ENCODE data around the gene TET3. TPM values are rescaled to one million over a fixed set of nuclear protein-coding genes. Genes with fewer than 3 reads are reported as not detected.

Gene TET3
- 24.7 and 26.6 TPM in 2 replicates for total RNA-seq (2011; cell fraction: chromatin; rRNA removed; ENCODE audit: low replicate concordance)
- total RNA-seq (2011; cell fraction: nucleolus; rRNA removed) = 14.5 and 15.1 TPM in 2 replicates
- 20.1 and 32.4 TPM in 2 replicates for total RNA-seq (2011; cell fraction: nucleoplasm; rRNA removed)
- total RNA-seq (2014; rRNA removed) (4.9 and 7.1 TPM in 2 replicates), total RNA-seq (2014; rRNA removed; fragmentation: Illumina TruSeq; extraction: Trizol) (5.4 and 5.6 TPM in 2 replicates), total RNA-seq (2015; rRNA removed; fragmentation: Illumina TruSeq; extraction: Trizol) (6.3 and 6.4 TPM in 2 replicates), total RNA-seq (2021) (15.5 and 16.3 TPM in 2 replicates), polyA plus RNA-seq (2011; rRNA removed) (3.2 and 5.2 TPM in 2 replicates), polyA plus RNA-seq (2014; fragmentation: Illumina TruSeq; extraction: Trizol) (8.7 and 9.0 TPM in 2 replicates), polyA plus RNA-seq (2014; fragmentation: Nextera tagmentation; extraction: Ambion mirVana) (under 1 TPM; 0.35 to 0.58 TPM), polyA plus RNA-seq (2014; rRNA removed) (5.3 and 5.5 TPM in 2 replicates), polyA minus RNA-seq (2011; rRNA and poly(A)+ RNA removed) (6.5 and 10.2 TPM in 2 replicates), Bru-seq, nascent RNA (percentile 71 among the genes with signal in this experiment), BruChase-seq, experiment 1, labeled RNA remaining after a 2-hour chase (percentile 77 among the genes with signal in this experiment), BruChase-seq, experiment 2, labeled RNA remaining after a 6-hour chase (percentile 77 among the genes with signal in this experiment)
- polyA plus RNA-seq (2011; cell fraction: cytosol; rRNA removed) = 3.0 and 3.4 TPM in 2 replicates
- polyA plus RNA-seq (2011; cell fraction: nucleus; rRNA removed) = 7.8 and 14.6 TPM in 2 replicates
- 6.3 and 6.6 TPM in 2 replicates for polyA plus RNA-seq (2012)
- 10.4 and 12.0 TPM in 2 replicates for polyA minus RNA-seq (2011; cell fraction: cytosol; rRNA and poly(A)+ RNA removed)
- polyA minus RNA-seq (2011; cell fraction: nucleus; rRNA and poly(A)+ RNA removed) = 5.7 and 7.3 TPM in 2 replicates
- long read RNA-seq, experiment 1, partial matches to known transcripts = 3 of 31 reads
- long read RNA-seq, experiment 1, other reads (novel, unspliced or antisense) = 28 of 31 reads
- long read RNA-seq, experiment 2, partial matches to known transcripts = 0 of 7 reads
- long read RNA-seq, experiment 2, other reads (novel, unspliced or antisense) = 7 of 7 reads
- long read RNA-seq, experiment 3, partial matches to known transcripts = 0 of 1 reads
- long read RNA-seq, experiment 3, other reads (novel, unspliced or antisense) = 1 of 1 reads

GRCh38 chr2:73984203-73984921, at the start of gene TET3:
Gene TET3 (plus strand): TSS chr2:73984910. CDS start chr2:73986404, 1,494 bp downstream.
- peak within 1 kb of the TSS; percentile 83 for H3K27ac ChIP-seq (ENCODE audit: extremely low read depth, low read depth, low read length)
- H2AFZ ChIP-seq (ENCODE audit: low read depth, low read length) = peak within 1 kb of the TSS; percentile 82
- no TSS peak for BruUV-seq (replicated peaks)
- peaks cover 29% of the 10 kb centered on the region for H3K36me3 ChIP-seq (ENCODE audit: control insufficient read depth, insufficient read depth, low read length)
- peaks cover 6% of the 10 kb centered on the region for H3K9me1 ChIP-seq (ENCODE audit: control insufficient read depth, insufficient read depth, low read length)
- peak; percentile 67 to 86 (median 80) for DNase-seq (ENCODE audit: extremely low read depth in 1 of 4, low spot score in 3 of 4)
- peak within 1 kb of the TSS; percentile 79 for H3K4me2 ChIP-seq (ENCODE audit: insufficient read depth, low read length)
- peak within 1 kb of the TSS; percentile 78 to 94 for H3K9ac ChIP-seq (ENCODE audit: insufficient read depth in 1 of 2, low read depth in 2 of 2, low read length in 2 of 2)
- ChIA-PET CTCF (ENCODE audit: low intra/inter-chr PET ratio) (no interaction called here), POLR2A (interaction anchor here (1.0 kb wide), 1 partner anchor 11 kb away, joined by 3 read pairs; no protein-coding TSS in a partner anchor)
- no peaks in the 10 kb centered on the region for H3K27me3 ChIP-seq (ENCODE audit: control insufficient read depth in 2 of 2, insufficient read depth in 2 of 2, low read length in 2 of 2)
- peak within 1 kb of the TSS; percentile 51 for H3K4me3 ChIP-seq
- peak; percentile 15 for ATAC-seq
- H3K9me3 ChIP-seq (replicated peaks; ENCODE audit: control insufficient read depth, insufficient read depth, low read depth, low read length) = no peaks in the 10 kb centered on the region
- in situ Hi-C loops (cut with MboI) = no loop called here
- intact Hi-C loops (cut with micrococcal nuclease) = loop anchor here (10.0 kb wide), 1 partner anchor 160 kb away; the partner anchor contains the start of gene STAMBP
- WGBS (ENCODE audit: insufficient coverage, low coverage, missing lambda C conversion rate) = 4% methylated on average over 32 of the region's 85 CpGs
- H4K20me1 ChIP-seq (replicated peaks; ENCODE audit: control insufficient read depth, insufficient read depth, low read length) = peaks cover 21% of the 10 kb centered on the region; the same call in 1 of the 2 replicates
- H3K79me2 ChIP-seq (ENCODE audit: control insufficient read depth, insufficient read depth, low read length) = peaks cover 59% of the 10 kb centered on the region
- FAIRE-seq = no peak
- H3K4me1 ChIP-seq (replicated peaks in 1 of 2; ENCODE audit: control insufficient read depth in 2 of 2, insufficient read depth in 2 of 2, low read length in 2 of 2) = peaks cover 73% of the 10 kb centered on the region in 2 experiments
- no peak for TF ChIP-seq ELF1 (tag; IDR thresholded peaks at IDR 0.05)
- TF ChIP-seq ARID1B (IDR thresholded peaks at IDR 0.05) = 0 out of 2 replicates have a peak, but pooled peaks have one; percentile 12
- no peak for TF ChIP-seq NR2C2 (CRISPR knock-in tag; IDR thresholded peaks at IDR 0.05)
- TF ChIP-seq NR2C2 (tag; IDR thresholded peaks at IDR 0.05) = peak; percentile 57
- TF ChIP-seq SMAD4 (CRISPR knock-in tag; conservative IDR thresholded peaks at IDR 0.05) = peak; percentile 74; the same call in 1 of the 2 replicates
- peak; percentile 62; the same call in 1 of the 2 replicates for TF ChIP-seq VEZF1 (CRISPR knock-in tag; IDR thresholded peaks at IDR 0.05)
- peak; percentile 48 to 77; a peak in 2 of 4 replicates for TF ChIP-seq UBTF (IDR thresholded peaks at IDR 0.05; ENCODE audit: borderline replicate concordance in 1 of 2, low read depth in 2 of 2, low read length in 2 of 2)
- no peak for TF ChIP-seq ZNF778 (CRISPR knock-in tag; IDR thresholded peaks at IDR 0.05)
- TF ChIP-seq ZNF395 (CRISPR knock-in tag; IDR thresholded peaks at IDR 0.05) = peak; percentile 75
- TF ChIP-seq POLR2G (IDR thresholded peaks at IDR 0.05; ENCODE audit: low read depth, low read length) = peak; percentile 86

Data from K562 (cell line).